CD1c-positive myeloid dendritic cell (primary cell): ENCODE results near the gene NISCH.

Experiments used
- DNase-seq: peaks from one replicate; pipeline ENCODE4 v3.0.0-alpha.2; 2016; ENCODE audit errors: extremely low spot score

NISCH gene

DNA sequence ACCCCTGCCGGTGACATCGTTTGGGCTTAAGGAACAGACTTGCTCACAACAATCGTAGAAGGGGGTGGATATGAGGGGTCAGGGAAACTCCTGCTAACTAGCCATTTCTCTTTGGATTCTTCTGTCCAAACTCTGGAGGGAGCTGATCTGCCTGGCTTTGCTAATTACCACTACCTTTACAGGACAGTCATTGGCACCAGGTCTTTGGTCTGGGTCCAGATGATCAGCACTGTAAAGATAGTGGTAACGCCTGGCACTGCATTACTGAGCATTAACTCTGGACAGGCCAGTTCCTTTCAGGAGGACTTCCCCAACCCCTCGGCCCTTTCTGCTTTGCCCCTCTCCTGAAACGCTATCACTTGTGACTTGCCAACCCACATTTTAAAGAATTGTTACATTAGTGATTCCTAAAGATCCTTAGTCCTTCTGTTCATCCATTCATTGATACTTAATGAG lies 81.8 kb downstream of the NISCH start:
- DNase-seq: no peak

DNA sequence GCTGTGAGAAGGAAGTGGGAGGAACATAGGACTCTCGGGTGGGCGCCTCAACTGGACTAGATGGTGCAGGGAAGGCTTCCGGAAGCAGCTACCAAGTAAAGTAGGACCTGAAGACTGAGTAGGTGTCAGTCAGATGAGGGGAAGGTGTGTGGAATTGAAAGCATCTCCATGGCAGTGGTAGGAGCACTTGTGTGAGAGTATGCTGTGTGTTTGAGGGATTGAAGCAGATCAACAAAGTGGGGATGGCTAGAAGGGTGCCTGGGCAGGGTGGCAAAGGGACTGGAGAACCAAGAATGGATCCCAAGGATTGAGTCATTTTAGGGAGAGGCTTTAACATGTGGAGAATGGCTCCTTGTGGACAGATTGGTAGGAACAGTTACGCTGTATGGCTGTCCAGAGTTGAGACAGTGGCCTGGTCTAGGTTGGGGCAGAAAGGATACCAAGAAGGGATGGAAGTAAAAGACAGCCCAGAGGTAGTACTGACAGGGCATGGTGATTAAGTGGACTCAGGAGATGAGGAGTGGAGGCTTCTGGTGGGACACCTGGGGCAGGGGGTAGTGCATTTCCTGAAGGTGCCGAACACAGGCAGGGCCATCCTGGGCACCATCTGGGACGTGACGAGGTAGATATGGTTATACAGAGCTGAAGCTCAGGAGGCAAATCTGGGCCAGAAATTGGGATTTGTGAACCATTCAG lies 82.5 kb downstream of the NISCH start:
- DNase-seq: no peak

DNA sequence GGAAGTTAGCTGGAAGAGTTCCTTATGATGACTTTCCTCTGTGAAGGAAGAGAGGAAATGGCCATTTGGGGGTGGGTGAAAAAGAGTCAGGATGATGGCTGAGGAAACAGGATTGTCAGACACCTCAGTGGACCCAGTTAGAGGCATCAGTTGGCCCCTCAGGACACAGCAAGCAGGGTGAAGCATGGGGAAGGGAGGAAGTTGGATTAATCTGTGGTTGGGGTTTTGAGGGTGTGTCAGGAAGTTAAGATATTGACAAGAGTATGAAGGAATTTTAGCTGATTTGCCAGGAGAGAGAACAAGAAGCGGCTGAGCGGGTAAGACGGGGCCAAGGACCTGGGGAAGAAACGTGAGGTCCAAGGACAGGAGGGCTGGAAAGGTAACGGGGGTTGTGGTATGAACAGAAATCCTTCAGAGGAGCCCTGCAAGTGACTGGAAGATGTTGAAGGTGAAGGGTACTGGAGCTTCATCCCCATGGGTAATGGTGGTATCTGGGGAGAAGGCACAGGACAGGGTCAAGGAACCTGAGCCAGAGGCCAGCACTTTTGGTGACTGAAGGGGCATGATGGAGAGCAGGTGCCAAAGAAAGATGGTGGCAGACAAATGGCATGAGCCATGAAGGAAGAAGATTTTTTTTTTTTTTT lies 83.7 kb downstream of the NISCH start:
- peak; percentile 16 for DNase-seq

DNA sequence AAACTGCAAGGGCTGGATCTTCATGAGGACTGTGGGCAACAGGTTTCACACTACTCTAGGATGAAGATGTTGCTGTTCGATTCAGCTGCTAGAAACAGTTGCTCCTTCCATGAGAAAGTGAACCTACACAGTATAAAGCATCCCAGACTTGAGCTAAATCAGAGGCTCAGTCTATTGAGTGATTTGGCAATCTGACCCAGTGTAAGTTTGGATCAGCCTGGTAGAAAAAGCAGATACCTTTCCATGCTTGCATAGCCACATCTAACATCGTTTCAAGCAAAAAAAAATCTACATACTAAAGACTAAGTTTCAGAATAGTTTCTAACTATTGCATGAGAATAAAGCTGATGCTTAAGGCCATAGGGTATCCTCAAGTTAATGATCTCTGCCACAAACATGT lies 85.6 kb downstream of the NISCH start:
- no peak for DNase-seq
